Measurements from ENCODE around the gene PES1. TPM values are rescaled to one million over a fixed set of nuclear protein-coding genes. Genes with fewer than 3 reads are reported as not detected.
A peak's percentile ranks its signal among the peaks of the same experiment; 100 is the strongest.
"Not testable (repeated sequence)": the region's sequence is repeated elsewhere in the genome, so short reads cannot be mapped to it uniquely, and the experiment has no call there.

PES1 gene
- total and polyA plus RNA-seq, 2 donors (not counting 1 experiment from before 2014, with no cell fraction given): 51.2 to 61.3 TPM

GRCh38 chr22:30596886-30597285 is 5.2 kb upstream of the PES1 start:
- Histone ChIP-seq H3K4me3 (replicated peaks in 1 of 4; ENCODE audit: control extremely low read depth in 1 of 4, insufficient read depth in 1 of 4, low read depth in 3 of 4, low read length in 4 of 4) (no peak overlapping the region), H3K79me2 (ENCODE audit: control insufficient read depth, insufficient read depth, low read length) (no peaks in the 10 kb centered on the region), H3K4me2 (ENCODE audit: extremely low read depth, insufficient read depth, low read length) (no peak overlapping the region), H3K9me3 (ENCODE audit: control insufficient read depth, insufficient read depth, low read depth, low read length) (no peaks in the 10 kb centered on the region), H3K9ac (ENCODE audit: insufficient read depth, low read length) (no peak overlapping the region), H3K27ac (ENCODE audit: insufficient read depth, low read length) (no peak overlapping the region), H3K36me3 (ENCODE audit: control insufficient read depth, insufficient read depth, low read length) (no peaks in the 10 kb centered on the region), H3K27me3 (ENCODE audit: control insufficient read depth, insufficient read depth, low read length) (peaks cover 5% of the 10 kb centered on the region), H4K20me1 (ENCODE audit: control insufficient read depth, extremely low read depth, insufficient read depth, low read length) (no peaks in the 10 kb centered on the region), H3K4me1 (ENCODE audit: control insufficient read depth, extremely low read depth, insufficient read depth, low read length) (no peaks in the 10 kb centered on the region), H2AFZ (ENCODE audit: low read length) (no peak overlapping the region)
- TF ChIP-seq, protein P1, sequence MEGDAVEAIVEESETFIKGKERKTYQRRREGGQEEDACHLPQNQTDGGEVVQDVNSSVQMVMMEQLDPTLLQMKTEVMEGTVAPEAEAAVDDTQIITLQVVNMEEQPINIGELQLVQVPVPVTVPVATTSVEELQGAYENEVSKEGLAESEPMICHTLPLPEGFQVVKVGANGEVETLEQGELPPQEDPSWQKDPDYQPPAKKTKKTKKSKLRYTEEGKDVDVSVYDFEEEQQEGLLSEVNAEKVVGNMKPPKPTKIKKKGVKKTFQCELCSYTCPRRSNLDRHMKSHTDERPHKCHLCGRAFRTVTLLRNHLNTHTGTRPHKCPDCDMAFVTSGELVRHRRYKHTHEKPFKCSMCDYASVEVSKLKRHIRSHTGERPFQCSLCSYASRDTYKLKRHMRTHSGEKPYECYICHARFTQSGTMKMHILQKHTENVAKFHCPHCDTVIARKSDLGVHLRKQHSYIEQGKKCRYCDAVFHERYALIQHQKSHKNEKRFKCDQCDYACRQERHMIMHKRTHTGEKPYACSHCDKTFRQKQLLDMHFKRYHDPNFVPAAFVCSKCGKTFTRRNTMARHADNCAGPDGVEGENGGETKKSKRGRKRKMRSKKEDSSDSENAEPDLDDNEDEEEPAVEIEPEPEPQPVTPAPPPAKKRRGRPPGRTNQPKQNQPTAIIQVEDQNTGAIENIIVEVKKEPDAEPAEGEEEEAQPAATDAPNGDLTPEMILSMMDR (conservative IDR thresholded peaks at IDR 0.05 in 1 of 2, IDR thresholded peaks at IDR 0.05 in 1 of 2; ENCODE audit: low read depth in 1 of 2, low read length in 2 of 2): no peak
- no peak for TF ChIP-seq EZH2 (IDR thresholded peaks at IDR 0.05; ENCODE audit: low read length, missing control alignments)
- DNase-seq (ENCODE audit: low read depth in 2 of 2): no peak

DNA sequence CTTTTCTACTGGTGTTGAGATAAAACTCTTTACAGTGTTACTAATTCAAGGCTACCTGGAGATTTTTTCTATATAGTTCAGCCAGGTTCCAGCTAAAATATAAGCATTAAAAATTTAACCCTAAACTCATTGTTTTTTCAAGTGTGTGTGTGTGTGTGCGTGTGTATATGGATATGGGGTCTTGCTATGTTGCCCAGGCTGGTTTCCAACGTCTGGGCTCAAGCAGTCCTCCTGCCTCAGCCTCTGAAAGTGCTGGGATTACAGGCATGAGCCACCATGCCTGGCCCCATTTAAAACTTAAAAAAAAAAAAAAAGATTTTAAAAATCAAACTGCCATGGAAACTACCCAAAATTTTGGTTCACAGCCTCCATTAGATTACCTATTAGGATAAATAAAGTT is 4.5 kb upstream of the PES1 start:
- Histone ChIP-seq H3K4me3 (replicated peaks in 1 of 4; ENCODE audit: control extremely low read depth in 1 of 4, insufficient read depth in 1 of 4, low read depth in 3 of 4, low read length in 4 of 4) (no peak overlapping the region), H3K4me1 (ENCODE audit: control insufficient read depth, extremely low read depth, insufficient read depth, low read length) (no peaks in the 10 kb centered on the region), H2AFZ (ENCODE audit: low read length) (no peak overlapping the region), H3K9ac (ENCODE audit: insufficient read depth, low read length) (no peak overlapping the region), H3K4me2 (ENCODE audit: extremely low read depth, insufficient read depth, low read length) (no peak overlapping the region), H3K79me2 (ENCODE audit: control insufficient read depth, insufficient read depth, low read length) (peaks cover 4% of the 10 kb centered on the region), H4K20me1 (ENCODE audit: control insufficient read depth, extremely low read depth, insufficient read depth, low read length) (no peaks in the 10 kb centered on the region), H3K27ac (ENCODE audit: insufficient read depth, low read length) (no peak overlapping the region), H3K27me3 (ENCODE audit: control insufficient read depth, insufficient read depth, low read length) (peaks cover 5% of the 10 kb centered on the region), H3K36me3 (ENCODE audit: control insufficient read depth, insufficient read depth, low read length) (no peaks in the 10 kb centered on the region), H3K9me3 (ENCODE audit: control insufficient read depth, insufficient read depth, low read depth, low read length) (no peaks in the 10 kb centered on the region)
- TF ChIP-seq EZH2 (IDR thresholded peaks at IDR 0.05; ENCODE audit: low read length, missing control alignments): no peak
- TF ChIP-seq, protein P1 (conservative IDR thresholded peaks at IDR 0.05 in 1 of 2, IDR thresholded peaks at IDR 0.05 in 1 of 2; ENCODE audit: low read depth in 1 of 2, low read length in 2 of 2): no peak
- no peak for DNase-seq (ENCODE audit: low read depth in 2 of 2)

DNA sequence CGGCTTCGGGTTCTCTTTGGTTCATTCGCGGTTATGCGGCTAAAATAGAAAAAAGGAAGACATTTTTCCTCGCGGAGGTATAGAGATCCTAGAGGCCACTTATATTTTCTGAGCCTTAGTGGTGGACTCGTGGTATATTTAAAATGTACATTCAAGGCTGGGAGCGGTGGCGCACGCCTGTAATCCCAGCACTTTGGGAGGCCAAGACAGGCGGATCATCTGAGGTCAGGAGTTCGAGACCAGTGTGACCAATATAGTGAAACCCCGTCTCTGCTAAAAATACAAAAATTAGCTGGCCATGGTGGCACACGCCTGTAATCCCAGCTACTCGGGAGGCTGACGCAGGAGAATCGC is 627 bp upstream of the PES1 start:
- not testable (repeated sequence) for H3K36me3 ChIP-seq (ENCODE audit: control insufficient read depth, insufficient read depth, low read length); DNase-seq (ENCODE audit: low read depth in 2 of 2); H3K27me3 ChIP-seq (ENCODE audit: control insufficient read depth, insufficient read depth, low read length); H3K9ac ChIP-seq (ENCODE audit: insufficient read depth, low read length); H4K20me1 ChIP-seq (ENCODE audit: control insufficient read depth, extremely low read depth, insufficient read depth, low read length); H2AFZ ChIP-seq (ENCODE audit: low read length); H3K4me1 ChIP-seq (ENCODE audit: control insufficient read depth, extremely low read depth, insufficient read depth, low read length); H3K9me3 ChIP-seq (ENCODE audit: control insufficient read depth, insufficient read depth, low read depth, low read length); H3K27ac ChIP-seq (ENCODE audit: insufficient read depth, low read length)
- Histone ChIP-seq H3K79me2 (ENCODE audit: control insufficient read depth, insufficient read depth, low read length) (peaks cover 25% of the 10 kb centered on the region), H3K4me2 (ENCODE audit: extremely low read depth, insufficient read depth, low read length) (peak overlapping the region; percentile 6), H3K4me3 (replicated peaks in 1 of 4; ENCODE audit: control extremely low read depth in 1 of 4, insufficient read depth in 1 of 4, low read depth in 3 of 4, low read length in 4 of 4) (peak overlapping the region in 2 of 4 experiments; percentile 13 to 49)

All from fibroblast of lung (primary cell).